Glutamatergic neuron (in vitro differentiated cells): ENCODE measurements around the gene NUDT22. TPM values are rescaled to one million over a fixed set of nuclear protein-coding genes. Genes with fewer than 3 reads are reported as not detected.
"Not testable (repeated sequence)": the region's sequence is repeated elsewhere in the genome, so short reads cannot be mapped to it uniquely, and the experiment has no call there.

ENCODE experiments used
- DNase-seq: peaks from one replicate; pipeline ENCODE4 v3.0.0; 2022
- H3K27ac Mint-ChIP-seq: one replicate; pipeline ENCODE4 v1.8.0; 2020; ENCODE audit warnings: mild to moderate bottlenecking, mixed read lengths, inconsistent platforms; ENCODE audit not compliant: unreplicated experiment
- H3K27me3 Mint-ChIP-seq: one replicate; pipeline ENCODE4 v1.8.0; 2020; ENCODE audit warnings: mild to moderate bottlenecking, moderate library complexity, mixed read lengths, inconsistent platforms; ENCODE audit not compliant: unreplicated experiment
- H3K36me3 Mint-ChIP-seq: one replicate; pipeline ENCODE4 v1.8.0; 2020; ENCODE audit warnings: mild to moderate bottlenecking, mixed read lengths, inconsistent platforms; ENCODE audit not compliant: unreplicated experiment
- H3K4me1 Mint-ChIP-seq: one replicate; pipeline ENCODE4 v1.8.0; 2020; ENCODE audit warnings: mild to moderate bottlenecking, low read depth, mixed read lengths, inconsistent platforms; ENCODE audit not compliant: unreplicated experiment
- H3K4me3 Mint-ChIP-seq: one replicate; pipeline ENCODE4 v1.8.0; 2020; ENCODE audit warnings: mild to moderate bottlenecking, mixed read lengths, inconsistent platforms; ENCODE audit not compliant: unreplicated experiment
- H3K9me3 Mint-ChIP-seq: one replicate; pipeline ENCODE4 v1.8.0; 2020; ENCODE audit warnings: mild to moderate bottlenecking, moderate library complexity, mixed read lengths, inconsistent platforms; ENCODE audit not compliant: unreplicated experiment
- CTCF ChIP-seq: fragments of 200-600 bp; sonication (generic); IDR thresholded peaks from one replicate; pipeline ENCODE4 v1.5.0; 2021; ENCODE audit not compliant: partially characterized antibody, unreplicated experiment
- total RNA-seq: library from RNA; stranded (reverse); fragmentation: NEBNext Ultra II Directional; extraction: Animal tissue kit (Norgen Biotek cat#: 25700); gene quantifications from one replicate; pipeline ENCODE4 v1.2.1, GENCODE V29; 2021; ENCODE audit not compliant: unreplicated experiment

The NUDT22 gene
- total RNA-seq, 1 donor from 2014 or later = 37.0 TPM

- Mint-ChIP-seq H3K9me3 (peaks cover 16% of the 10 kb centered on the region), H3K27ac (peak overlapping the region; percentile 52), H3K27me3 (peaks cover 7% of the 10 kb centered on the region), H3K4me1 (peaks cover 8% of the 10 kb centered on the region), H3K4me3 (peak overlapping the region; percentile 47), H3K36me3 (no peaks in the 10 kb centered on the region)
- DNase-seq = no peak
- no peak for TF ChIP-seq CTCF
Observed at GRCh38 chr11:64243236-64243854, 17.3 kb downstream of the NUDT22 start.

- H3K4me3 Mint-ChIP-seq = peak overlapping the region; percentile 47
- peak overlapping the region; percentile 52 for H3K27ac Mint-ChIP-seq
- no peaks in the 10 kb centered on the region for H3K36me3 Mint-ChIP-seq
- peaks cover 11% of the 10 kb centered on the region for H3K27me3 Mint-ChIP-seq
- H3K9me3 Mint-ChIP-seq = peaks cover 17% of the 10 kb centered on the region
- TF ChIP-seq CTCF = no peak
- DNase-seq = no peak
- peaks cover 9% of the 10 kb centered on the region for H3K4me1 Mint-ChIP-seq
Observed at GRCh38 chr11:64244107-64244506, 18.0 kb downstream of the NUDT22 start.

- Mint-ChIP-seq H3K27me3 (peaks cover 11% of the 10 kb centered on the region), H3K27ac (no peak overlapping the region), H3K9me3 (peaks cover 18% of the 10 kb centered on the region), H3K4me3 (peak overlapping the region; percentile 88), H3K4me1 (peaks cover 9% of the 10 kb centered on the region), H3K36me3 (no peaks in the 10 kb centered on the region)
- TF ChIP-seq CTCF = no peak
- DNase-seq = no peak
Observed at GRCh38 chr11:64244966-64245365, 18.9 kb downstream of the NUDT22 start.

- H3K4me3 Mint-ChIP-seq = peak overlapping the region; percentile 88
- no peak for DNase-seq
- peaks cover 8% of the 10 kb centered on the region for H3K4me1 Mint-ChIP-seq
- peaks cover 7% of the 10 kb centered on the region for H3K27me3 Mint-ChIP-seq
- peak overlapping the region; percentile 77 for H3K27ac Mint-ChIP-seq
- H3K9me3 Mint-ChIP-seq = peaks cover 19% of the 10 kb centered on the region
- no peaks in the 10 kb centered on the region for H3K36me3 Mint-ChIP-seq
- TF ChIP-seq CTCF = no peak
Observed at GRCh38 chr11:64245401-64245796, 19.3 kb downstream of the NUDT22 start.

GRCh38 chr11:64245797-64246620 lies 19.9 kb downstream of the NUDT22 start:
- Mint-ChIP-seq H3K36me3 (no peaks in the 10 kb centered on the region), H3K4me1 (peaks cover 7% of the 10 kb centered on the region), H3K27me3 (peaks cover 6% of the 10 kb centered on the region), H3K27ac (peak overlapping the region; percentile 77), H3K4me3 (peak overlapping the region; percentile 88), H3K9me3 (peaks cover 19% of the 10 kb centered on the region)
- DNase-seq = peak; percentile 70
- no peak for TF ChIP-seq CTCF

- not testable (repeated sequence) for H3K4me3 Mint-ChIP-seq, H3K27ac Mint-ChIP-seq, DNase-seq, H3K36me3 Mint-ChIP-seq, H3K27me3 Mint-ChIP-seq, H3K4me1 Mint-ChIP-seq
- peaks cover 19% of the 10 kb centered on the region for H3K9me3 Mint-ChIP-seq
Observed at GRCh38 chr11:64246621-64246870, 20.5 kb downstream of the NUDT22 start.
